Neural cell (in vitro differentiated cells): ENCODE results near the gene DOK5. TPM values are rescaled to one million over a fixed set of nuclear protein-coding genes. Genes with fewer than 3 reads are reported as not detected.

Experiments used
- H2AFZ ChIP-seq: fragments of 200-600, 300-800 bp; sonication (generic), shearing (Covaris generic); 2 replicates; pipeline ENCODE4 v1.6.0; 2014; ENCODE audit warnings: low read depth, mild to moderate bottlenecking, antibody characterized with exemption, low read length, moderate library complexity
- H3F3A ChIP-seq: fragments of 200-600 bp; shearing (Covaris generic); 2 replicates; pipeline ENCODE4 v1.6.1; 2016; ENCODE audit warnings: mild to moderate bottlenecking, moderate library complexity, mixed read lengths, antibody characterized with exemption, low read length; ENCODE audit not compliant: insufficient read depth, poor library complexity, severe bottlenecking
- H3K27ac ChIP-seq: fragments of 200-600, 300-800 bp; sonication (generic), shearing (Covaris generic); 2 replicates; pipeline ENCODE4 v1.5.1; 2014; ENCODE audit warnings: mild to moderate bottlenecking, low read length, moderate library complexity
- H3K27me3 ChIP-seq: fragments of 300-800, 200-600 bp; sonication (generic), shearing (Covaris generic); 2 replicates; pipeline ENCODE4 v1.6.0; 2014; ENCODE audit warnings: mild to moderate bottlenecking, low read depth, low read length, moderate library complexity; ENCODE audit not compliant: insufficient read depth
- H3K36me3 ChIP-seq: fragments of 300-800, 200-600 bp; sonication (generic), shearing (Covaris generic); 2 replicates; pipeline ENCODE4 v1.5.1; 2014; ENCODE audit warnings: mild to moderate bottlenecking, antibody characterized with exemption, low read length, moderate library complexity; ENCODE audit not compliant: insufficient read depth
- H3K4me2 ChIP-seq: fragments of 300-800, 200-600 bp; sonication (generic), shearing (Covaris generic); 2 replicates; pipeline ENCODE4 v1.6.0; 2014; ENCODE audit warnings: mild to moderate bottlenecking, low read length
- H3K4me3 ChIP-seq: fragments of 300-800, 200-600 bp; sonication (generic), shearing (Covaris generic); 2 replicates; pipeline ENCODE4 v1.5.1; 2014; ENCODE audit warnings: mild to moderate bottlenecking, low read length, moderate library complexity
- H3K79me2 ChIP-seq: fragments of 200-600 bp; shearing (Covaris generic); replicated peaks from 2 replicates; pipeline ENCODE4 v1.6.0; 2014; ENCODE audit warnings: mild to moderate bottlenecking, low read length, moderate library complexity; ENCODE audit not compliant: insufficient read depth
- H3K9ac ChIP-seq: fragments of 300-800, 200-600 bp; sonication (generic), shearing (Covaris generic); 2 replicates; pipeline ENCODE4 v1.6.1; 2016; ENCODE audit warnings: mild to moderate bottlenecking, low read length, mixed read lengths
- H3K9me2 ChIP-seq: fragments of 200-600 bp; shearing (Covaris generic); 2 replicates; pipeline ENCODE4 v1.6.1; 2016; ENCODE audit warnings: mild to moderate bottlenecking, low read length, mixed read lengths; ENCODE audit not compliant: insufficient read depth
- H3K9me3 ChIP-seq: fragments of 200-600, 300-800 bp; sonication (generic), shearing (Covaris generic); 2 replicates; pipeline ENCODE4 v1.6.1; 2016; ENCODE audit warnings: mild to moderate bottlenecking, mixed run types, low read length, moderate library complexity, mixed read lengths
- H4K20me1 ChIP-seq: fragments of 200-600 bp; shearing (Covaris generic); 2 replicates; pipeline ENCODE4 v1.6.1; 2016; ENCODE audit warnings: mild to moderate bottlenecking, mixed run types; ENCODE audit not compliant: insufficient read depth
- CTCF ChIP-seq: fragments of 450-650 bp; IDR thresholded peaks from 2 replicates; pipeline ENCODE4 v1.5.1; 2014; ENCODE audit warnings: antibody characterized with exemption, mild to moderate bottlenecking, moderate library complexity; ENCODE audit not compliant: poor library complexity, severe bottlenecking
- EP300 ChIP-seq: fragments of 450-650 bp; conservative IDR thresholded peaks from 2 replicates; pipeline ENCODE4 v1.6.1; 2014; ENCODE audit warnings: antibody characterized with exemption, mild to moderate bottlenecking, moderate library complexity; ENCODE audit not compliant: poor library complexity, severe bottlenecking
- EZH2 ChIP-seq: fragments of 200-600, 300-800 bp; shearing (Covaris generic), sonication (generic); IDR thresholded peaks from 2 replicates; pipeline ENCODE4 v1.6.1; 2014; ENCODE audit warnings: antibody characterized with exemption, low read length, borderline replicate concordance, mild to moderate bottlenecking; ENCODE audit not compliant: insufficient read depth, poor library complexity, severe bottlenecking
- MXI1 ChIP-seq: fragments of 450-650 bp; conservative IDR thresholded peaks from 2 replicates; pipeline ENCODE4 v1.6.1; 2014; ENCODE audit warnings: antibody characterized with exemption, mild to moderate bottlenecking; ENCODE audit not compliant: poor library complexity, severe bottlenecking
- POLR2AphosphoS5 ChIP-seq: IDR thresholded peaks from 2 replicates; pipeline ENCODE4 v1.6.1; 2012
- RAD21 ChIP-seq: fragments of 450-650 bp; conservative IDR thresholded peaks from 2 replicates; pipeline ENCODE4 v1.6.1; 2014; ENCODE audit warnings: antibody characterized with exemption, mild to moderate bottlenecking, moderate library complexity
- REST ChIP-seq: IDR thresholded peaks from 2 replicates; pipeline ENCODE4 v1.6.1; 2012; ENCODE audit warnings: borderline replicate concordance
- SMC3 ChIP-seq: fragments of 450-650 bp; conservative IDR thresholded peaks from 2 replicates; pipeline ENCODE4 v1.6.1; 2014; ENCODE audit warnings: antibody characterized with exemption, mild to moderate bottlenecking, moderate library complexity; ENCODE audit not compliant: poor library complexity
- TAF1 ChIP-seq: IDR thresholded peaks from 2 replicates; pipeline ENCODE4 v1.6.1; 2012; ENCODE audit warnings: low read depth
- polyA plus RNA-seq: library from polyadenylated mRNA; depleted of rRNA; stranded (reverse); fragments of >200 nt; gene quantifications from 2 replicates; pipeline ENCODE4 v1.2.3, GENCODE V29; 2014

Gene DOK5
- polyA plus RNA-seq, 1 donor from 2014 or later, result 4.6 TPM

DNA sequence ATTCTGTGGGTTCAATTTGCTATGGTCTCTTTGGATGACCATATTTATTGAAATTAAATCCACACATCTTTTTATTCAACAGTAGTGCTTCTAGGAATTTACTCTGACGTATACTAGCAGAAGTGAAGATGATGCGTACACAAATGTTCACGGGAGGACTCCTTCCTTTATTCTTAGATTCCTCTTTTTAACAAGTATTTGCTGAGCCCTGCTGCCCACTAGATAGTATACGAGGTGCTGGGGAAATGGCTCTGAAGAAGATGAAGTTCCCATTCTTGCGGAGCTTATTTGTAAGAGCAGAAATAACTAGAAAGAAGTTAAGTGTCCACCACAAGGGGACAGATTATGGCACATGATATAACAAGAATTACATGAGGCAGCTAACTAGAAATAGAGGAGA, 145.2 kb downstream of the DOK5 start:
- Histone ChIP-seq H3K36me3 (no peaks in the 10 kb centered on the region), H3K4me3 (no peak overlapping the region), H4K20me1 (no peaks in the 10 kb centered on the region), H2AFZ (no peak overlapping the region), H3K27ac (no peak overlapping the region), H3F3A (no peaks in the 10 kb centered on the region), H3K9me3 (no peaks in the 10 kb centered on the region), H3K9me2 (no peaks in the 10 kb centered on the region), H3K4me2 (no peak overlapping the region), H3K79me2 (no peaks in the 10 kb centered on the region), H3K9ac (no peak overlapping the region), H3K27me3 (no peaks in the 10 kb centered on the region)
- TF ChIP-seq TAF1 (no peak), SMC3 (no peak), EZH2 (no peak)

- Histone ChIP-seq H3K9me2 (no peaks in the 10 kb centered on the region), H3K36me3 (no peaks in the 10 kb centered on the region), H3K9ac (no peak overlapping the region), H3K79me2 (no peaks in the 10 kb centered on the region), H3F3A (no peaks in the 10 kb centered on the region), H4K20me1 (no peaks in the 10 kb centered on the region), H3K9me3 (no peaks in the 10 kb centered on the region), H3K27me3 (no peaks in the 10 kb centered on the region), H3K4me2 (no peak overlapping the region), H2AFZ (no peak overlapping the region), H3K4me3 (no peak overlapping the region), H3K27ac (no peak overlapping the region)
- TF ChIP-seq REST, result no peak
- no peak for TF ChIP-seq MXI1
Measured at GRCh38 chr20:54622333-54623295, 147.2 kb downstream of the DOK5 start.

DNA sequence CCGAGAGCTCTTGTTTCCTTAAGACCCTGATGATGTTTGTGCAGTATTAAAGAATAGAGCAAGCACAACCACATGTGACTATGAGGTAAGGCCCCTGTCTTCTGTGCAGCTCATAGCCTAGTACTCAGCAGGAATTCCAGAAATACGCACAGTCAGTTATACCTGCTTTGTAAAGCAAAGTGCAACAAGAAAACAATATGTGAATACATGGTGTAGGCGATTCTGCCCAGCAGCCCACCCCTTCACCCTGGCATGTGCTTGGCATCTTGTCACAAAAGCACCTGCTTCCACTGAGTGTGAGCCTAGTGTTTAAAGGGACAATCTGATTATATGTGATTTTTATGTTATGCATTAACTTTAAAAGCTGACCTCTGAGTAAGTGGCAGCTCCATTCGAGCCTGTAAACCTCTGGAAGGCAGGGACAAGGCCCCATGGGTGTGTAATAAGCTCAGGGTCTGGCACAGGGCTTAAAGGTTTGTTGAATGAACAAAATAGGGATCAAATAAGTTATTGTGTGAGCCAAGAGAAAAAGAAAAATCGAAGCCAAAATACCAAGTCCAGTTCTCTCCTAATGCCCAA, 148.7 kb downstream of the DOK5 start:
- Histone ChIP-seq H3K27me3 (no peaks in the 10 kb centered on the region), H4K20me1 (no peaks in the 10 kb centered on the region), H3K9me3 (no peaks in the 10 kb centered on the region), H3F3A (no peaks in the 10 kb centered on the region), H3K4me3 (no peak overlapping the region), H3K9me2 (no peaks in the 10 kb centered on the region), H3K9ac (no peak overlapping the region), H2AFZ (no peak overlapping the region), H3K27ac (no peak overlapping the region), H3K4me2 (no peak overlapping the region), H3K36me3 (no peaks in the 10 kb centered on the region), H3K79me2 (no peaks in the 10 kb centered on the region)
- TF ChIP-seq EZH2 (no peak), RAD21 (no peak), MXI1 (no peak), REST (no peak), POLR2AphosphoS5 (no peak), CTCF (no peak), EP300 (no peak), SMC3 (no peak), TAF1 (no peak)
